HEK293 (cell line): Measurements from ENCODE around the gene GTPBP3.

Experiments used
- EGR2 ChIP-seq: fragments of 450-650 bp; formaldehyde crosslinking; IDR thresholded peaks from 2 replicates; pipeline ENCODE4 v1.5.1; 2016; ENCODE audit warnings: low read depth, missing biosample characterization, missing genetic modification characterization
- GFI1B ChIP-seq: fragments of 450-650 bp; formaldehyde crosslinking; IDR thresholded peaks from 2 replicates; pipeline ENCODE4 v1.5.1; 2016; ENCODE audit warnings: missing biosample characterization, missing genetic modification characterization
- KLF9 ChIP-seq: fragments of 450-650 bp; formaldehyde crosslinking; IDR thresholded peaks from 2 replicates; pipeline ENCODE4 v1.5.1; 2016; ENCODE audit warnings: missing biosample characterization, missing genetic modification characterization, low read depth
- OVOL3 ChIP-seq: fragments of 450-650 bp; formaldehyde crosslinking; IDR thresholded peaks from 2 replicates; pipeline ENCODE4 v1.5.1; 2016; ENCODE audit warnings: missing biosample characterization, missing genetic modification characterization
- PRDM4 ChIP-seq: fragments of 450-650 bp; formaldehyde crosslinking; IDR thresholded peaks from 2 replicates; pipeline ENCODE4 v1.5.1; 2017; ENCODE audit warnings: missing biosample characterization, missing genetic modification characterization
- SALL2 ChIP-seq: fragments of 450-650 bp; formaldehyde crosslinking; IDR thresholded peaks from 2 replicates; pipeline ENCODE4 v1.5.0; 2017; ENCODE audit warnings: missing biosample characterization, mild to moderate bottlenecking, missing genetic modification characterization, borderline replicate concordance
- TCF7L2 ChIP-seq: IDR thresholded peaks from 2 replicates; pipeline ENCODE4 v1.6.1; 2011; ENCODE audit warnings: low read depth, mild to moderate bottlenecking, inconsistent platforms, low read length, moderate library complexity, borderline replicate concordance
- ZBTB21 ChIP-seq: fragments of 450-650 bp; formaldehyde crosslinking; IDR thresholded peaks from 2 replicates; pipeline ENCODE4 v1.5.1; 2017; ENCODE audit warnings: missing biosample characterization, missing genetic modification characterization
- ZBTB48 ChIP-seq: fragments of 450-650 bp; formaldehyde crosslinking; IDR thresholded peaks from 2 replicates; pipeline ENCODE4 v1.5.1; 2016; ENCODE audit warnings: missing biosample characterization, missing genetic modification characterization
- ZFP3 ChIP-seq: fragments of 450-650 bp; formaldehyde crosslinking; IDR thresholded peaks from 2 replicates; pipeline ENCODE4 v1.5.1; 2016; ENCODE audit warnings: low read depth, missing biosample characterization, missing genetic modification characterization
- ZFP69B ChIP-seq: fragments of 450-650 bp; formaldehyde crosslinking; IDR thresholded peaks from 2 replicates; pipeline ENCODE4 v1.5.1; 2016; ENCODE audit warnings: missing biosample characterization, missing genetic modification characterization
- ZNF10 ChIP-seq: fragments of 450-650 bp; formaldehyde crosslinking; IDR thresholded peaks from 2 replicates; pipeline ENCODE4 v1.5.1; 2017; ENCODE audit warnings: missing biosample characterization, missing genetic modification characterization
- ZNF112 ChIP-seq: fragments of 450-650 bp; formaldehyde crosslinking; IDR thresholded peaks from 2 replicates; pipeline ENCODE4 v1.5.0; 2017; ENCODE audit warnings: missing biosample characterization, missing genetic modification characterization
- ZNF114 ChIP-seq: fragments of 450-650 bp; formaldehyde crosslinking; IDR thresholded peaks from 2 replicates; pipeline ENCODE4 v1.5.0; 2017; ENCODE audit warnings: missing biosample characterization, missing genetic modification characterization
- ZNF138 ChIP-seq: fragments of 450-650 bp; formaldehyde crosslinking; IDR thresholded peaks from 2 replicates; pipeline ENCODE4 v1.5.1; 2016; ENCODE audit warnings: missing biosample characterization, missing genetic modification characterization, borderline replicate concordance
- ZNF146 ChIP-seq: fragments of 450-650 bp; formaldehyde crosslinking; IDR thresholded peaks from 2 replicates; pipeline ENCODE4 v1.5.1; 2016; ENCODE audit warnings: missing biosample characterization, missing genetic modification characterization
- ZNF155 ChIP-seq: fragments of 450-650 bp; formaldehyde crosslinking; IDR thresholded peaks from 2 replicates; pipeline ENCODE4 v1.5.1; 2016; ENCODE audit warnings: missing biosample characterization, missing genetic modification characterization
- ZNF174 ChIP-seq: fragments of 450-650 bp; formaldehyde crosslinking; IDR thresholded peaks from 2 replicates; pipeline ENCODE4 v1.5.0; 2017; ENCODE audit warnings: missing biosample characterization, mild to moderate bottlenecking, missing genetic modification characterization
- ZNF211 ChIP-seq: fragments of 450-650 bp; formaldehyde crosslinking; IDR thresholded peaks from 2 replicates; pipeline ENCODE4 v1.5.1; 2016; ENCODE audit warnings: low read depth, missing biosample characterization, missing genetic modification characterization
- ZNF23 ChIP-seq: fragments of 450-650 bp; formaldehyde crosslinking; IDR thresholded peaks from 2 replicates; pipeline ENCODE4 v1.5.1; 2016; ENCODE audit warnings: missing biosample characterization, missing genetic modification characterization, borderline replicate concordance
- ZNF24 ChIP-seq: fragments of 450-650 bp; formaldehyde crosslinking; IDR thresholded peaks from 2 replicates; pipeline ENCODE4 v1.5.1; 2016; ENCODE audit warnings: missing biosample characterization, missing genetic modification characterization
- ZNF311 ChIP-seq: fragments of 450-650 bp; formaldehyde crosslinking; IDR thresholded peaks from 2 replicates; pipeline ENCODE4 v1.5.1; 2017; ENCODE audit warnings: missing biosample characterization, missing genetic modification characterization, borderline replicate concordance
- ZNF341 ChIP-seq: fragments of 450-650 bp; formaldehyde crosslinking; IDR thresholded peaks from 2 replicates; pipeline ENCODE4; 2016; ENCODE audit warnings: low read depth, missing biosample characterization, missing genetic modification characterization
- ZNF350 ChIP-seq: fragments of 450-650 bp; formaldehyde crosslinking; IDR thresholded peaks from 2 replicates; pipeline ENCODE4 v1.5.0; 2017; ENCODE audit warnings: missing biosample characterization, mild to moderate bottlenecking, missing genetic modification characterization
- ZNF366 ChIP-seq: fragments of 450-650 bp; formaldehyde crosslinking; conservative IDR thresholded peaks from 2 replicates; pipeline ENCODE4 v1.5.1; 2016; ENCODE audit warnings: missing biosample characterization, missing genetic modification characterization
- ZNF433 ChIP-seq: fragments of 450-650 bp; formaldehyde crosslinking; IDR thresholded peaks from 2 replicates; pipeline ENCODE4 v1.5.1; 2016; ENCODE audit warnings: missing biosample characterization, missing genetic modification characterization, low read depth
- ZNF488 ChIP-seq: fragments of 450-650 bp; formaldehyde crosslinking; IDR thresholded peaks from 2 replicates; pipeline ENCODE4 v1.5.1; 2016; ENCODE audit warnings: missing biosample characterization, missing genetic modification characterization
- ZNF501 ChIP-seq: fragments of 450-650 bp; formaldehyde crosslinking; IDR thresholded peaks from 2 replicates; pipeline ENCODE4 v1.5.1; 2016; ENCODE audit warnings: missing biosample characterization, missing genetic modification characterization
- ZNF514 ChIP-seq: fragments of 450-650 bp; formaldehyde crosslinking; IDR thresholded peaks from 2 replicates; pipeline ENCODE4 v1.5.1; 2016; ENCODE audit warnings: missing biosample characterization, missing genetic modification characterization
- ZNF521 ChIP-seq: fragments of 450-650 bp; formaldehyde crosslinking; IDR thresholded peaks from 2 replicates; pipeline ENCODE4 v1.5.1; 2017; ENCODE audit warnings: missing biosample characterization, mild to moderate bottlenecking, missing genetic modification characterization
- ZNF658 ChIP-seq: fragments of 450-650 bp; formaldehyde crosslinking; IDR thresholded peaks from 2 replicates; pipeline ENCODE4; 2016; ENCODE audit warnings: missing biosample characterization, missing genetic modification characterization
- ZNF664 ChIP-seq: fragments of 450-650 bp; formaldehyde crosslinking; IDR thresholded peaks from 2 replicates; pipeline ENCODE4 v1.5.1; 2016; ENCODE audit warnings: missing biosample characterization, missing genetic modification characterization
- ZNF768 ChIP-seq: fragments of 450-650 bp; formaldehyde crosslinking; IDR thresholded peaks from 2 replicates; pipeline ENCODE4 v1.5.1; 2018; ENCODE audit warnings: missing biosample characterization, mild to moderate bottlenecking, missing genetic modification characterization
- ZNF776 ChIP-seq: fragments of 450-650 bp; formaldehyde crosslinking; IDR thresholded peaks from 2 replicates; pipeline ENCODE4 v1.5.0; 2017; ENCODE audit warnings: missing biosample characterization, missing genetic modification characterization, borderline replicate concordance
- ZNF785 ChIP-seq: fragments of 450-650 bp; formaldehyde crosslinking; IDR thresholded peaks from 2 replicates; pipeline ENCODE4 v1.5.1; 2016; ENCODE audit warnings: missing biosample characterization, missing genetic modification characterization
- ZSCAN16 ChIP-seq: fragments of 450-650 bp; formaldehyde crosslinking; IDR thresholded peaks from 2 replicates; pipeline ENCODE4 v1.5.1; 2016; ENCODE audit warnings: missing biosample characterization, missing genetic modification characterization
- TF ChIP-seq, protein P1 (sequence below): fragments of 450-650 bp; formaldehyde crosslinking; IDR thresholded peaks from 2 replicates; pipeline ENCODE4 v1.5.1; 2016; ENCODE audit warnings: missing biosample characterization, missing genetic modification characterization, borderline replicate concordance

The GTPBP3 gene

GRCh38 chr19:17334414-17335409, 2.6 kb upstream of the GTPBP3 start, which contains the start of gene ANO8 (continued):
- TF ChIP-seq ZNF658 (no peak), OVOL3 (tag by site-specific recombination) (peak; percentile 67; the same call in 1 of the 2 replicates), TCF7L2 (no peak), ZNF174 (tag by site-specific recombination) (no peak), ZNF23 (peak; percentile 75; the same call in 1 of the 2 replicates), ZNF366 (tag by site-specific recombination) (peak; percentile 80), ZNF146 (peak; percentile 90), ZNF311 (no peak), SALL2 (tag by site-specific recombination) (no peak), ZNF114 (tag by site-specific recombination) (no peak), ZNF341 (tag by site-specific recombination) (peak; percentile 49), PRDM4 (tag by site-specific recombination) (peak; percentile 82), ZNF776 (tag by site-specific recombination) (peak; percentile 86; the same call in 1 of the 2 replicates), ZFP69B (tag by site-specific recombination) (peak; percentile 94), ZNF138 (tag by site-specific recombination) (no peak), ZSCAN16 (peak; percentile 68; the same call in 1 of the 2 replicates), ZBTB21 (tag by site-specific recombination) (peak; percentile 93), ZFP3 (0 out of 2 replicates have a peak, but pooled peaks have one; percentile 46), ZNF112 (tag by site-specific recombination) (no peak), ZNF501 (tag by site-specific recombination) (peak; percentile 93), ZNF433 (tag by site-specific recombination) (no peak), ZNF24 (tag by site-specific recombination) (peak; percentile 97), ZNF521 (no peak), ZNF488 (no peak), ZBTB48 (tag by site-specific recombination) (peak; percentile 99), ZNF155 (no peak), ZNF350 (tag by site-specific recombination) (no peak), ZNF211 (tag by site-specific recombination) (no peak), ZNF664 (tag by site-specific recombination) (peak; percentile 84), ZNF785 (peak; percentile 73), KLF9 (tag by site-specific recombination) (peak; percentile 85), EGR2 (tag by site-specific recombination) (peak; percentile 90), ZNF514 (tag by site-specific recombination) (no peak), GFI1B (tag by site-specific recombination) (no peak; the same call in 1 of the 2 replicates), ZNF768 (tag by site-specific recombination) (peak; percentile 74; the same call in 1 of the 2 replicates), ZNF10 (tag by site-specific recombination) (peak; percentile 91)
- TF ChIP-seq, protein P1, sequence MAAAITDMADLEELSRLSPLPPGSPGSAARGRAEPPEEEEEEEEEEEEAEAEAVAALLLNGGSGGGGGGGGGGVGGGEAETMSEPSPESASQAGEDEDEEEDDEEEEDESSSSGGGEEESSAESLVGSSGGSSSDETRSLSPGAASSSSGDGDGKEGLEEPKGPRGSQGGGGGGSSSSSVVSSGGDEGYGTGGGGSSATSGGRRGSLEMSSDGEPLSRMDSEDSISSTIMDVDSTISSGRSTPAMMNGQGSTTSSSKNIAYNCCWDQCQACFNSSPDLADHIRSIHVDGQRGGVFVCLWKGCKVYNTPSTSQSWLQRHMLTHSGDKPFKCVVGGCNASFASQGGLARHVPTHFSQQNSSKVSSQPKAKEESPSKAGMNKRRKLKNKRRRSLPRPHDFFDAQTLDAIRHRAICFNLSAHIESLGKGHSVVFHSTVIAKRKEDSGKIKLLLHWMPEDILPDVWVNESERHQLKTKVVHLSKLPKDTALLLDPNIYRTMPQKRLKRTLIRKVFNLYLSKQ: no peak
